ENCODE data around the gene KERA.

DNA sequence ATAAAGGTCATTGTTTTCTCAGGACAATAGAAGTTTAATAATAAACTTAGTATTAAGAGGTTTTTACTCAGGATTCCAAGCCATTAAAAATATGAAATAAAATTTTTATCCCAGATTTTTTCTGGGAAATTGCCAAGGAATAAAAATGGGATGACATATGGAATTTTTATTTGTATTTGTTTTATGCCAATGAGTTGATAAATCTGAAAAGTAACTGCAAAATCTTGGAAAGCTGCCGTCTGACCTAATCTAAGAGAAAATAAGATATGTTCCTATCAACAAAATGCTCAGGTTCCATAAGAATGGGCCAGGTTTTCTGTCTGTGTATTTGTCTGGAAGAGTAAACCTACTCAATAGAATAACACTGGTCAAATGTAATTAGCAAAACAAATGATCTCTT lies 22.2 kb upstream of the KERA start:
- TF ChIP-seq POLR2AphosphoS5 (IDR thresholded peaks at IDR 0.05; ENCODE audit: low read depth) = no peak
- TF ChIP-seq, protein P1, sequence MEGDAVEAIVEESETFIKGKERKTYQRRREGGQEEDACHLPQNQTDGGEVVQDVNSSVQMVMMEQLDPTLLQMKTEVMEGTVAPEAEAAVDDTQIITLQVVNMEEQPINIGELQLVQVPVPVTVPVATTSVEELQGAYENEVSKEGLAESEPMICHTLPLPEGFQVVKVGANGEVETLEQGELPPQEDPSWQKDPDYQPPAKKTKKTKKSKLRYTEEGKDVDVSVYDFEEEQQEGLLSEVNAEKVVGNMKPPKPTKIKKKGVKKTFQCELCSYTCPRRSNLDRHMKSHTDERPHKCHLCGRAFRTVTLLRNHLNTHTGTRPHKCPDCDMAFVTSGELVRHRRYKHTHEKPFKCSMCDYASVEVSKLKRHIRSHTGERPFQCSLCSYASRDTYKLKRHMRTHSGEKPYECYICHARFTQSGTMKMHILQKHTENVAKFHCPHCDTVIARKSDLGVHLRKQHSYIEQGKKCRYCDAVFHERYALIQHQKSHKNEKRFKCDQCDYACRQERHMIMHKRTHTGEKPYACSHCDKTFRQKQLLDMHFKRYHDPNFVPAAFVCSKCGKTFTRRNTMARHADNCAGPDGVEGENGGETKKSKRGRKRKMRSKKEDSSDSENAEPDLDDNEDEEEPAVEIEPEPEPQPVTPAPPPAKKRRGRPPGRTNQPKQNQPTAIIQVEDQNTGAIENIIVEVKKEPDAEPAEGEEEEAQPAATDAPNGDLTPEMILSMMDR (conservative IDR thresholded peaks at IDR 0.05; ENCODE audit: low read depth in 2 of 2) = no peak
